Subcutaneous abdominal adipose tissue (tissue), 5 donors: ENCODE results near the gene SETD6.

Experiments used
- H3K27ac ChIP-seq: one replicate; pipeline ENCODE4 v1.7.0; 2013; ENCODE audit warnings: low read depth, mild to moderate bottlenecking, inconsistent platforms, low read length, moderate library complexity
- H3K27me3 ChIP-seq, 5 donors: one replicate each; pipeline ENCODE4 v1.7.0; 2013; ENCODE audit warnings: low read length in 5 of 5, inconsistent platforms in 1 of 5; ENCODE audit not compliant: control insufficient read depth in 5 of 5, insufficient read depth in 4 of 5
- H3K36me3 ChIP-seq, 5 donors: one replicate each; pipeline ENCODE4 v1.7.0; 2013; ENCODE audit warnings: low read length in 5 of 5; ENCODE audit not compliant: control insufficient read depth in 5 of 5, insufficient read depth in 5 of 5
- H3K4me1 ChIP-seq, 5 donors: one replicate each; pipeline ENCODE4 v1.7.0; 2013; ENCODE audit warnings: low read length in 5 of 5, mild to moderate bottlenecking in 3 of 5, moderate library complexity in 1 of 5; ENCODE audit not compliant: control insufficient read depth in 5 of 5, insufficient read depth in 5 of 5
- H3K4me3 ChIP-seq, 5 donors: one replicate each; pipeline ENCODE4 v1.7.0; 2013; ENCODE audit warnings: low read length in 5 of 5, low read depth in 1 of 5
- H3K9ac ChIP-seq, 5 donors: one replicate each; pipeline ENCODE4 v1.7.0; 2013; ENCODE audit warnings: low read length in 5 of 5, mild to moderate bottlenecking in 4 of 5, moderate library complexity in 3 of 5
- H3K9me3 ChIP-seq, 5 donors: one replicate each; pipeline ENCODE4 v1.7.0; 2013; ENCODE audit warnings: low read length in 5 of 5; ENCODE audit not compliant: control insufficient read depth in 5 of 5
- donor health status: healthy.
- donor health status: healthy.
- donor health status: healthy.
- donor health status: healthy.
- donor health status: healthy.

SETD6 gene

DNA sequence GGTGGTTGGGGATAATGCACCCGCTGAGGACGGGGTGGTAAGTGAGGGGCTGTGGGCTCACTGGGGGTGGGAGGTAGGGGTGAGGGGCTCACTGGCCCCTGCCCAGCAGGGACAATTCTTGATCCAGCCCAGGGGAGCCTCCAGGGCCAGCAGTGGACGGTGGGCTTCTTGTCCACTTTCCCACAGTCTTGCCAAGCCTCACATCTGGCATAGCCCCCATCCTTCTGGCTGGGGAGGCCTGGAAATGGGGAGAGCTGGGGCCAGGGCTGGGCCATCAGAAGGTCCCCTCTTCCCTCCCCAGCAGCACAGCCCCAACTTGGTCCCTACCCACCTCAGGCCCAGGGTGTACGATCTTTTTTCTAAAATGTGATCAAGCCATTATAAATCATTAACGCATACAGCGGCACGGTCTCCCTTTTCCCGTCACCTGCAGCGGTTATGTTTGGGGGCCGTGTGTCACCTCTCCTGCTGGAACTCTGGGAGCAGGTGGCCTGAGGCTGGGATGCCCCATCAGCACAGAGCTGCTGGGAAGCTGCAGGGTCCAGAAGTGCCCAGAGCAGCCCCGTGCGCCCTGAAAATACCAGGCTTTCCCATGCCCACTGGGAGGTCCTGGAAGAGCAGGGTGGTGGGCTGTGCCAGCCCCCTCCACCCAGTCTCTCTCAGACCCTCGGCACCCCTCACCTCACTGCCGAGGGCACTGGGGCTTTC, 7.2 kb upstream of the SETD6 start:
- H3K27ac ChIP-seq = no peak overlapping the region
- no peak overlapping the region for H3K9ac ChIP-seq
- H3K27me3 ChIP-seq = peaks cover 10 to 31% (median 21%) of the 10 kb centered on the region in 5 donors
- no peak overlapping the region for H3K4me3 ChIP-seq
- H3K9me3 ChIP-seq = no peaks in the 10 kb centered on the region
- no peaks in the 10 kb centered on the region for H3K36me3 ChIP-seq
- peaks cover 0 to 5% (median 0%) of the 10 kb centered on the region in 5 donors for H3K4me1 ChIP-seq

DNA sequence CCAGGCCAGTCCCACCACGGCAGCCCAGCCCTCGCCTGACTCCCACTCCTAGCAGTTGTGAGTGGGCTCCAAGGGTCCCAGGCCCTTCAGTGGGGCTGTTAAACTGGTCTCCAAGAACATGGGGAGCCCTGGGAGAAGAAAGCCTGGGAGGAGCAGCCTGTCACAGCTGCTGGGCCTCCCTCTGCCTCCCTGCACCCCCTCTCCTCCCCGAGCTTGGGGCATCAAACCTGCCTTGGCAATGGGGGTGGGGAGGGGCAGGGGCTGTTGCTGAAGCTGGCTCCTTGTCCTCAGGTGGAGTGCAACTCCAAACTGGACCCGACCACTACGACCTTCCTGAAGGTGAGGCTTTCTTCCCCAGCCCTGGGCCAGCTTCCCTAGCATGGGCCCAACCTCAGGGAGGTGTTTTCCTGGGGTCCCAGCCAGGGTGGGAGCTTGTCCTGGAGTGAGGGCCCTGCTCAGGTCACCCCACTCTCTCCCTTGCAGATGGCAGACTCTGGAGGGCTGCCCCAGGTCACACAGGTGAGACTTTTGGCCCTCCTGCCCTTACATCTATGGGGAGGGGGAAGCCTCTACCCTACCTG, 6.6 kb upstream of the SETD6 start:
- Histone ChIP-seq H3K4me1 (peaks cover 0 to 5% (median 0%) of the 10 kb centered on the region in 5 donors), H3K4me3 (no peak overlapping the region), H3K9me3 (no peaks in the 10 kb centered on the region), H3K9ac (no peak overlapping the region), H3K27me3 (peaks cover 6 to 25% (median 15%) of the 10 kb centered on the region in 5 donors), H3K27ac (no peak overlapping the region), H3K36me3 (no peaks in the 10 kb centered on the region)

DNA sequence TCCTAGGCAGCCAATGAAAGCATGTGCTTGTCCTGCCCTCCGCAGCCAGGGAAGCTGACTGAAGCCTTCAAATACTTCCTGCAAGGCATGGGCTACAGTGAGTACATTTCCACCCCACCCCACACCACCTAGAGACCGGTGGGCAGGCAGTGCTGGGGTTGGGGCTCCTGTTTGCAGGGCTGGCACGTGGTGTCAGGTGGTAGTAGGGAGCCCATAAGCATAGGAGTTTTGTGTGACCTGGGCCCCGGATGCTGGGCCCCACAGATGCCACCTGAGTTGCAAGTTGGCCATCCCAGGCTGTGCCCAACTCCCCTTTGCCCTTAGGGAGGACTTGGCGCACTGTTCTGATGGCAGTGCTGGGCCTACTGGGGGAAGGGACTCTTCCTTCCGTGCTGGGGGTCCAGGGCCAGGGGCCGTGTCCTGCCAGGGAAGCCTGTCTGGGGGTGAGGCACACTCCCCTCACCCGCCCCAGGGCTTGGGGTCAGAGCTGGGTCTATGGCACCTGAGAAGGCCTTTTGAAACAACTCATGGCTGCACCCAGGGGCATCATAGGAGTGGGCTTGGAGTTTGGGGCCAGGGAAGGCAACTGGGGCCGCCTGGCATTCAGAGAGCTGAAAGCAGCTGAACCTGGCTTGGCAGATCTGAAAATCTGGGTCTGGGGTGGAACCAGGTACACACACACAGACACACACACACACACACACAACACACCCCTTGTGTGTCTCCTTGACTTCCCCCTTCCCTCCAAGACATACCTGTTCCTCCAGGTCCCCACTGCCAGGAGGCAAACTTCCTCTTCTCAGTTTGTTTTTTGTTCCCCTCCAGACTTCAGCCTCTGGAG, 5.8 kb upstream of the SETD6 start:
- Histone ChIP-seq H3K27me3 (peaks cover 3 to 17% (median 9%) of the 10 kb centered on the region in 5 donors), H3K4me1 (peaks cover 0 to 8% (median 1%) of the 10 kb centered on the region in 5 donors), H3K27ac (no peak overlapping the region), H3K9me3 (no peaks in the 10 kb centered on the region), H3K9ac (no peak overlapping the region), H3K36me3 (no peaks in the 10 kb centered on the region), H3K4me3 (no peak overlapping the region)

DNA sequence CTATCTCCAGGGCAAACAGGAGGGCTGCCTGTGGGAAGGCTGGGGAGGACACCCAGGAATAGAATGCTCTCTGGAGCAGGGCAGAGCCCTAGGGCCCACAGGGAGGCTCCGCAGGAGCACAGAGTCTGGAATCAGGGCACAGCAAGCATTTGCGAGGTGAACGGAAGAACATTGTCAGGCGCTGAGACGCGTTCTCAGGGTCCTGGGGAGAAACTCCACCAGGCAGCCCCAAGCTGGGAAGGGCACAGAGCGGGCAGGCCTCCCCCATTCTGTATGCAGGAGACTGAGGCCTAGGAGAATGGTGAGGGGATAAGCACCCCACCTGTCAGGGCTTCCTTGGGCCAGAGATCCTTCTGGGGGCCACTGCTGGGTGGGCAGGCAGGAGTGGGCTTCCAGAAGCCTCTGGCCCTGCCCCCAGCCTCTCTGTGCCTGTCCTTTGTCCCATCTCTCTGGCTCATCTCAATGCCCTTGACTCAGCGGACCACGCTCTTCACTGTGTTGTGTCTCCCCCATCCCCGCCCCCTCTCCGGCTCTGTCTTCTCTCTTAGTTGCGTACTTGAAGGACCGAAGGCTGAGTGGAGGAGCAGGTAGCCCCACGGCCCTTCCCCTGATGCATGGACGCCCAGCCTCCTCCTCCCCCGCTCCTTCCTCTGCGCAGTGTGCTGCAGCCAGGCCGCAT, 5.1 kb upstream of the SETD6 start:
- no peak overlapping the region for H3K27ac ChIP-seq
- no peak overlapping the region for H3K9ac ChIP-seq
- H3K27me3 ChIP-seq = peaks cover 3 to 16% (median 9%) of the 10 kb centered on the region in 5 donors
- H3K4me3 ChIP-seq = no peak overlapping the region
- H3K36me3 ChIP-seq = no peaks in the 10 kb centered on the region
- H3K4me1 ChIP-seq = peaks cover 0 to 15% (median 9%) of the 10 kb centered on the region in 5 donors
- no peaks in the 10 kb centered on the region for H3K9me3 ChIP-seq

DNA sequence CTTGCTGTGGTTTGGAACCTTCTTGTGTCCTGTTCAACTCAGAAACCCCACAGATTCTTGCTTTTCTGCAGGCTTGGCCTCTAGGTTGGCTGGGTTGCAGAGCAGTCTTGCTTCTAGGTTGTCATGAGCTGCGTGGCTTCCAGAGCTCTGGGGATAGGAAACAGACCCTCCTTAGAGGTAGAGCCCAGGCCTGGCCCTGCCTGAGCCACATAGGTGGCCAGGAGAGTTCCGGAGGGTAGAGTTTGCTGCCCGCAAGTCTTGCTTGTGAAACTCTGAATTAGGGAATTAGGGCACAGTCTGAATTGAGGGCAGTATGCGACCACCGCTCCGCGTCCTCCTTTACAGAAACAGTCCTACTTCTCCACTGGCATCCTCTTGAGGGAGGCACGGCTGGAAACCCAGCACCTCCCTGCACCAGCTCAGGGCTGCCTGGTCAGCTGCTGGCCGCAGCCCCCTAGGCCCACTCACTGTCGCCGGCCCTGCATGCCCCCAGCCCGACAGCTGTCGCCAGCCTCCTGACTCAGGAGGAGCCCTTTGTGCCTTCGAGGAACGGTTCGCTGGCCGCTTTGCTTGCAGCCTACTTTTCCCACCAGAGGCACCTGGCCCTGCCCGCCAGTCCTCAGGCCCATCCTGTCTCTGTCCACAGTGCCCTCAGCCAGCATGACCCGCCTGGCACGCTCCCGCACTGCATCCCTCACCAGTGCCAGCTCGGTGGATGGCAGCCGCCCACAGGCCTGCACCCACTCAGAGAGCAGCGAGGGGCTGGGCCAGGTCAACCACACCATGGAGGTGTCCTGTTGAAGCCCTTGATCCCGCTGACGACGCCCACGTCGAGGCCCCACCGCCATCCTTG, 4.3 kb upstream of the SETD6 start:
- Histone ChIP-seq H3K9ac (no peak overlapping the region), H3K4me3 (no peak overlapping the region), H3K27ac (no peak overlapping the region), H3K4me1 (peaks cover 0 to 19% (median 11%) of the 10 kb centered on the region in 5 donors), H3K27me3 (peaks cover 3 to 16% (median 9%) of the 10 kb centered on the region in 5 donors), H3K9me3 (no peaks in the 10 kb centered on the region), H3K36me3 (no peaks in the 10 kb centered on the region)

DNA sequence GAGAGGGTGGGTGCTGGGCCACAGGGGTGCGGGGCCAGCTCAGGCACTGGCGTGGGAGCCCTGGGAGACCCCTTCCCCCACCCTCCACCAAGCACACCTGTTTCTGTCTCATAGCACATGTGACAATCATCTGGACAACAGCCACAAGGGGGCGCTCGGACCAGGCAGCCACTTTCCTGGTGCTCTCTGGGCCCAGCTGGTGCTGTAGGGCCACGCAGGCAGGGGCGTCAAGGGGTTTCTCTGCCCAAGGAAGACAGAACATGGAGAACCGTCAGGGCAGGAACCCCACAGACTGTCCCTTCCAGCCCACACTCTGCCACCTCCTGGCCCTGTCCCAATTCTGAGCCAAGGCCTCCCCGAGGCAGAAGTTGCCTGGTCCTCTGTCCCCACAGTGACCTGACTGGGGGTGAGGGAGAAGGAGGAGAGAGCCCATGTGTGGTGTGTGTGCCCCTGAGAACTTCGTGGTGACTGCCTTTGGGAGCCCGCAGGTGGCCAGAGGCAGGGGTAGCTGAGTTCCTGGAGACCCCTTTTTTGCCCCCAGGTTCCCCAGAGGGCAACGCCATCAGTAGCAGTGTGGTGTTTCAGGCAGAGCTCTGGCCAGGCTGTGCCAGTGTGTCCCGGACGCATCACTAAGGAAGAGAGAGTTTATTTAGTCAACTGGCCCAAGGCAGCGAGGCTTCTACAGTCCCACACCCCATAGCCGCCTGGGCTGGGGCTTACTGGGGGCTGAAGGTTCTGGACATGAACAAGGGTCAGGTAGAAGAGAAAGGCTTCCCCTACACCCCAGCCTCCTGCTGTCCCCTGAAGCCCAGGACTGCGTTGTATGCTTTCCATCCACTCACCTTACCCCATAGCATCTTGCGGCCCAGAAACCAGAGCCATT, 3.1 kb upstream of the SETD6 start:
- peaks cover 1 to 26% (median 18%) of the 10 kb centered on the region in 5 donors for H3K4me1 ChIP-seq
- H3K4me3 ChIP-seq = no peak overlapping the region
- peaks cover 0 to 6% (median 0%) of the 10 kb centered on the region in 5 donors for H3K36me3 ChIP-seq
- no peak overlapping the region for H3K9ac ChIP-seq
- H3K9me3 ChIP-seq = no peaks in the 10 kb centered on the region
- H3K27ac ChIP-seq = no peak overlapping the region
- peaks cover 0 to 10% (median 4%) of the 10 kb centered on the region in 5 donors for H3K27me3 ChIP-seq

DNA sequence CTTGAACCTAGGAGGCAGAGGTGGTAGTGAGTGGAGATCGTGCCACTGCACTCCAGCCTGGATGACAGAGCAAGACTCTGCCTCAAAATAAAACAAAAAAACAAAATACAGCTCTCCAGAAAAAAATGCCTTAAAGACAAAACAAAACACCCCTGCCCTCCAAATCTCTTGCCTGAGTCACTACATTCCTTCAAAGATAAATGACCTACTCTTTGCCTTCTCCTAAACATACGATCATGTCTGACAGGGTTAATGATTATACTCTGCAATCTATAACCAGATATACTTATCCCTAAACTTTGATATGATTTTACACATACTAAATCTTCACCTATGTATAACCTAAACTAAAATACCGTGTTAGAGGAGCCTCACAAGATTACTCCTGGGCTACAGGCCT, 1.4 kb upstream of the SETD6 start:
- peaks cover 10 to 18% (median 14%) of the 10 kb centered on the region in 5 donors for H3K36me3 ChIP-seq
- peaks cover 0 to 3% (median 0%) of the 10 kb centered on the region in 5 donors for H3K27me3 ChIP-seq
- peaks cover 1 to 26% (median 18%) of the 10 kb centered on the region in 5 donors for H3K4me1 ChIP-seq
- no peak overlapping the region for H3K9ac ChIP-seq
- H3K27ac ChIP-seq = no peak overlapping the region
- no peak overlapping the region for H3K4me3 ChIP-seq
- no peaks in the 10 kb centered on the region for H3K9me3 ChIP-seq

DNA sequence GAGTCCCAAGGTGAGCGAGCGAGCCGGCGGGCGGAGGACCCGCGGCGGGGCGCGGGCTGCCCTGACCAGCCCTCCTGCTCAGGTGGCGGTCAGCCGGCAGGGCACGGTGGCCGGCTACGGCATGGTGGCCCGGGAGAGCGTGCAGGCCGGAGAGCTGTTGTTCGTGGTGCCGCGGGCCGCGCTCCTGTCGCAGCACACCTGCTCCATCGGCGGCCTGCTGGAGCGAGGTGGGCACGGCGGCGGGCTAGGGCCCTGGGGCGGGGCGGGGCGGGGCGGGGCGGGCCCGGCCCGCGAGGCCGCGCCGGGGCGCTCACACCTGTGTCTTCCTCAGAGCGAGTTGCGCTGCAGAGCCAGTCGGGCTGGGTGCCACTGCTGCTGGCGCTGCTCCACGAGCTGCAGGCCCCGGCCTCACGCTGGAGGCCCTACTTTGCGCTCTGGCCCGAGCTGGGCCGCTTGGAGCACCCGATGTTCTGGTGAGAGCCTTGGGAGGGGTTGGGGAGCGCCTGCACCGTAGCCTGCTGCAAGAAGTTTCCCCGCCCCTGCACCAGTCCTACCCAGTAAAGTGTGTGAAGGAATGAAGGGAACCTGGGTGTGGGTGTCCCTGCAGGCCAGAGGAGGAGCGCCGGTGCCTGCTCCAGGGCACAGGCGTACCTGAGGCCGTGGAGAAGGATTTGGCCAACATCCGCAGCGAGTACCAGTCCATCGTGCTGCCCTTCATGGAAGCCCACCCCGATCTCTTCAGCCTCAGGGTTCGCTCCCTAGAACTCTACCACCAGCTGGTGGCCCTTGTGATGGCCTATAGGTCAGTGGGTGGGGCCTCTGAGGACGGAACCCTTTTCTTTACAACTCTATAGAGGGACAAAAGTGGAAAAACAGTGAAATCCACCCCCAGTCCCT, 802 bp downstream of the SETD6 start:
- peaks cover 22 to 41% (median 36%) of the 10 kb centered on the region in 5 donors for H3K36me3 ChIP-seq
- H3K27ac ChIP-seq = peak overlapping the region; percentile 58
- H3K4me1 ChIP-seq = peaks cover 1 to 26% (median 18%) of the 10 kb centered on the region in 5 donors
- H3K9me3 ChIP-seq = no peaks in the 10 kb centered on the region
- peak overlapping the region in 4 of 5 donors; percentile 75 to 93 (median 87) for H3K4me3 ChIP-seq
- H3K9ac ChIP-seq = peak overlapping the region in 4 of 5 donors; percentile 58 to 83 (median 64)
- no peaks in the 10 kb centered on the region for H3K27me3 ChIP-seq
